Transverse colon (tissue), 4 donors: ENCODE results near the gene GBX1.

Experiments
- CTCF ChIP-seq, 5 experiments: fragments of 200-600 bp in 3 of 5; fragments of 450-650 bp in 2 of 5; sonication (generic) in 3 of 5; IDR thresholded peaks; 1 replicate in 2 of 5; 2 replicates in 3 of 5; pipeline ENCODE4 v1.5.1; 2016 to 2017; ENCODE audit warnings: antibody characterized with exemption in 5 of 5, inconsistent platforms in 3 of 5, mild to moderate bottlenecking in 2 of 5, moderate library complexity in 1 of 5
- POLR2A ChIP-seq: fragments of 450-650 bp; IDR thresholded peaks from one replicate; pipeline ENCODE4 v1.6.1; 2016; ENCODE audit warnings: antibody characterized with exemption, mild to moderate bottlenecking, moderate library complexity
- POLR2AphosphoS5 ChIP-seq, 3 donors: sonication (generic); formaldehyde crosslinking; IDR thresholded peaks; one replicate each; pipeline ENCODE4 v1.6.1; 2016; ENCODE audit warnings: antibody characterized with exemption in 3 of 3

GRCh38 chr7:151146761-151147160 lies 20.7 kb downstream of the GBX1 start:
- no peak for TF ChIP-seq CTCF (IDR thresholded peaks at IDR 0.05)
- no peak for TF ChIP-seq POLR2A
- TF ChIP-seq POLR2AphosphoS5 (IDR thresholded peaks at IDR 0.05): no peak
